ENCODE measurements around the gene MYO1G.

DNA sequence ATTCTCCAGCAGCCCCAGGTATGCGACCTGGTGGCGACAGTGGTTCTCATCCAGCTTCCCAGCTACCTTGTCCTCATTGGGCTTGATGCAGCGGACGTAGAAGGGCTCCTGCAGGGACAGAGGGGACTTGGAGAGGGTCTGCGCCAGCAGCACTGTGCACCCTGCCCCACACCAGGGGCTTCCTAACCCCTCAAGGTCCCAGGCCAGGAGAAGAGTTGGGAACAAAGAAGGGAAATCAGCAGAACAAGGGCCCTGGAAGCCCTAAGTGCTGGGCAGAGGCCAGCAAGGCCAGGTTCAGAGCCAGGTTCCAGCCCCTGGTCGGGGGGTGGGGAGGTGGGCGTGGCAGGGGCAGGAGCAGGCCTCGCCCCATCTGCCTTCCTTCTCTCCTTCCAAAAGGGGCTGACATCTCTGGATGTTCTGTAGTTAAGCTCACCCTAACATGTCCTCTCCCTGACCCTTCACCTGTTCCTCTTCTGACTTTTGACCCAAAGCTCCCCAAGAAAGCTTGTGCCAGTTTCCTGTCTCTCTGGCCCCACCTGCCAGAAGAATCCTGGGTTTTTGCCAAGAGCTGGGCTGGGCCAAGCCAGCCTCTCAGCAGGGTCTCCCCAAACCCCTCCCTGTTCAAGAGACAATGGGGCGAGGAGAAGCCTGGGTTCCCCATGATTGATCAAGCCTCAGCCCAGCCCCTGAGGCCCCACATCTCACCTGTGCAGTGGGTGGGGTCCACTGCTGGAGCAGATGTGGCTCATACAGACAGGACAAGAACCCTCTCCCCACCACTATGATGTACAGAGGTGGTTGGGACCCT lies 11.9 kb downstream of the MYO1G start:
- no peak for TF ChIP-seq CTCF (conservative IDR thresholded peaks at IDR 0.05; ENCODE audit: low read length)
- no peak for TF ChIP-seq EZH2phosphoT487 (IDR thresholded peaks at IDR 0.05; ENCODE audit: borderline replicate concordance, low read depth, low read length)

All from OCI-LY7 (cell line).